ENCODE measurements around the gene CREB5. TPM values are rescaled to one million over a fixed set of nuclear protein-coding genes. Genes with fewer than 3 reads are reported as not detected.

Gene CREB5
- total RNA-seq, 4 donors from 2014 or later = 11.9 to 25.3 (median 14.4) TPM

DNA sequence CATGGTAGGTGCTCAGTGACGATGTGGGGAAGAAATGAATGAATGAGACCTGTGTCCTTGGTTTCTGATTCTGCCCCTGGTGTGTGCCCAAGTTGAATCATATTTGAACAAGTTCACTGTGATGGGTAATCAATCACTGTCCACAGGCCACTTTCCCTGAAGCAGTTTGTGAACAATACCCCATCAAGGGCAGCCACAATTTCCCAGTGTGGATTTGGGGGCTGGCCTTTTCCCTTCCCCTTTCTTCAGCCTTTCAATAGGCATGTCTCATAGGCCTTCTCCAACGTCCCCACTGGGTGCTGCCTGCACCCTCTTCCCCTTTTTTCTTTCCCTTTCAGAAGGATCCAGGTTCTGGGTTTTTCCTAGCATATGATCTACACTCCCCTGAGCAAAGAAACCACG, 64.7 kb downstream of the CREB5 start:
- TF ChIP-seq, protein P1, sequence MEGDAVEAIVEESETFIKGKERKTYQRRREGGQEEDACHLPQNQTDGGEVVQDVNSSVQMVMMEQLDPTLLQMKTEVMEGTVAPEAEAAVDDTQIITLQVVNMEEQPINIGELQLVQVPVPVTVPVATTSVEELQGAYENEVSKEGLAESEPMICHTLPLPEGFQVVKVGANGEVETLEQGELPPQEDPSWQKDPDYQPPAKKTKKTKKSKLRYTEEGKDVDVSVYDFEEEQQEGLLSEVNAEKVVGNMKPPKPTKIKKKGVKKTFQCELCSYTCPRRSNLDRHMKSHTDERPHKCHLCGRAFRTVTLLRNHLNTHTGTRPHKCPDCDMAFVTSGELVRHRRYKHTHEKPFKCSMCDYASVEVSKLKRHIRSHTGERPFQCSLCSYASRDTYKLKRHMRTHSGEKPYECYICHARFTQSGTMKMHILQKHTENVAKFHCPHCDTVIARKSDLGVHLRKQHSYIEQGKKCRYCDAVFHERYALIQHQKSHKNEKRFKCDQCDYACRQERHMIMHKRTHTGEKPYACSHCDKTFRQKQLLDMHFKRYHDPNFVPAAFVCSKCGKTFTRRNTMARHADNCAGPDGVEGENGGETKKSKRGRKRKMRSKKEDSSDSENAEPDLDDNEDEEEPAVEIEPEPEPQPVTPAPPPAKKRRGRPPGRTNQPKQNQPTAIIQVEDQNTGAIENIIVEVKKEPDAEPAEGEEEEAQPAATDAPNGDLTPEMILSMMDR (IDR thresholded peaks at IDR 0.05; ENCODE audit: low read depth) = no peak

DNA sequence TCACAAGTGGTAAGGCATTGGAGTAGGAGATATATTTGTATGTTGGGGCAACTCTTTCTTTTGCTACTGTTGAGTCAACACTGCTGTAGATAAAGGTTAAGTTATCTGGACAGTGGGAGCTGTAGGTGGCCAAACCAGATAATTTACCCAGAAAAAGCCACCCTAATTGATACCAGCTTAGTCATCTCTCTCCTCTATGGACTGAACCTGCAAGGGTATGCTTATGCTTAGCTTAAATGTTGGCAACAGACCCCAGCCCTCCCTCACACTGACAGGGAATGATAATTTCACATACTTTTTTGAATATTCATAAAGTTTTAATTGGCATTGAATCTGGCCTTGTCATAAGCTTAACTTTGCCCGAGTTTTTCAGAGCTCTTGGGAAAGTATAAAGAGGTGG, 66.3 kb downstream of the CREB5 start:
- TF ChIP-seq, protein P1 (IDR thresholded peaks at IDR 0.05; ENCODE audit: low read depth) = no peak

DNA sequence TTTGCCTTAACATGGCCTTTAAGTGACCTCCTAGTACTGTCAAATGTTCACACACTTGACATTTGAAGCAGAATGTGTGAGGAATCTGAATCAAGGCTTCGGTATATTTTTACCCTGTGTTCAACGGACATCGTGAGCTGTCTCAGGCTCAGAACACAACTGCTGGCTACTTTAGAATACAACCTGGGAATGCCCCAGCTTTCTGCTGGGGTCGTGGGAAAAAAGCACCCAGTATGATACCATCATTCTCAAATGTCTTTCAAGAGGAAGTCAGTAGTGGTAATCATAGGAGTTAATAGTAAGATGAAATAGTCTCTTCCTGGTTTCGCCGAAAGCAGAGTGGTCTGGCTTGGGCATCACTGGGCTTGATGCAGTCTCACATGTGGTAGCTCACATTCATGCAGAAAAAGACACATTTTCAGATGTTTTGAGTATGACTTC, 67.2 kb downstream of the CREB5 start:
- TF ChIP-seq, protein P1 (IDR thresholded peaks at IDR 0.05; ENCODE audit: low read depth) = no peak

DNA sequence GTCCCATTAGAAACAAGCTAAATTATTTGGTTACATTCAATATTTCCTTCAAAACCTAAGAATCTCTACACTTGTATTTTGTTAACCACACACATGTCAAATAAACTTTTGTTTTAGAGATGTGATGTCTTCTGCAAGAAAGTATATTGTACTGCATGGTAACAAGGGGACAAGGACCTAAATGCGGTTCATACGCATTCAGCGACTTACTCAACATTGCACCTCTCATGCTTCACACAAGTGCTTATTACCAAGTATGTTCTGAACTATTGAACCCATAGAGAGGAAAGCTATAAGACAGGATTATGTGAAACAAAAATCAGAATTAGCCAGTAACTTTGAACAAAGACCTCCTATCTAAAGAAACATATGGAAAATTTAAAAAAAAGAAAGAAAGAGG, 68.3 kb downstream of the CREB5 start:
- TF ChIP-seq, protein P1 (IDR thresholded peaks at IDR 0.05; ENCODE audit: low read depth) = no peak

DNA sequence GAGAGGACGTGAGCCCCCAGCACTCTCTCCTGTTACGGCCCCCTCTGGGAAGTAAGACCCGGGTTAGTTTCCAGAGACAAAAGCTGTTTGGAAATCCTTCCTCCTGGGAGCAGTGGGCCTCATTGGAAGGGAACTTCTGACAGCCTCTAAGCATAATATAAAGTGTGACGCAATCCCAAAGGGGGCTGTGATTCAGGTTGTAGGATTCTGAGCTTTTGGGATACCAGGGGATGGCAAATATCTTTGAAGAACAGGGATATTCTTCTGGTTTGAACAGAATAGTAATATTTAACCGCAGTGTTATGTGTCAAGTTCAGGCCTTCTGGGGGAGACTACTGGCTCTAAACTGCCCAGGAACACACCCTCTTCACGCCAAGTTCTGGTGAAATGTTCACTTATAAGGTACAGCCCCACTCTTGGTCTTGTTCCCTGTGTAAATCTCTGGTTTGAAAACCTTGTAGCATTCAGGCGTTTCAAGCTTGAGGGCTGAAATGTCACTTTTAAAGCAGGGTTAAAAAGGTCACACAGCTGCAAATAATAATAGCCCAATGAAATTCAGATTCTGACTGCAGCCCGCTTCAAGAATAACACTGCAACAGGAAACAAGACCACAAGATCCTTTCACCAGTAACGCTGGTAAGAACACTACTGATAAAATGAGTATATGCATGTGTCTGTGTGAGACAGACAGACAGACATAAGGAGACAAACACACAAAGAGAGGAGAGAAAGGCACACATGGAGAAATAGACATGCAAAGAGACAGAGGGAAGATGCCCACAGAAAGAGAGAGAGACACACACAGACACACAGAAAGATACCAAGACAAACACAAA, 69.0 kb downstream of the CREB5 start:
- TF ChIP-seq, protein P1 (IDR thresholded peaks at IDR 0.05; ENCODE audit: low read depth) = no peak

DNA sequence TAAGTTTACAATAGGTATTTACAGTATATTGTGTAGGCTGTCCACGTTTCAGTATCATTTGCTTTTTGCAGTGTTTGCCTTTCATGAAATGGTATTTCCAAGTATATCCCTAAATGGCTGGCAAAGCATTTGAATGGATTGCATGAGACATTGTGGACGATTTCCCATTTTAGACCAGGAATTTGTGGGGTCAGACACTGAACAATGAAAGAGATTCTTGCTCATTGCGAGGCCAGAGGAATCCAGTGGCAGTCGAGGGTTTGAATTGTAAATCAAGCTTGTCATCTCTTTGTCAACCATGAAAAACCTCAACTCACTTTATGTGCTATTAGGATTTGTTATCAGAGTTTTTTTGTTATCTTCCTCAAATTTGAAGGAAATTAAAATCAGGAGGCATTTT, 70.8 kb downstream of the CREB5 start:
- TF ChIP-seq, protein P1 (IDR thresholded peaks at IDR 0.05; ENCODE audit: low read depth) = no peak

DNA sequence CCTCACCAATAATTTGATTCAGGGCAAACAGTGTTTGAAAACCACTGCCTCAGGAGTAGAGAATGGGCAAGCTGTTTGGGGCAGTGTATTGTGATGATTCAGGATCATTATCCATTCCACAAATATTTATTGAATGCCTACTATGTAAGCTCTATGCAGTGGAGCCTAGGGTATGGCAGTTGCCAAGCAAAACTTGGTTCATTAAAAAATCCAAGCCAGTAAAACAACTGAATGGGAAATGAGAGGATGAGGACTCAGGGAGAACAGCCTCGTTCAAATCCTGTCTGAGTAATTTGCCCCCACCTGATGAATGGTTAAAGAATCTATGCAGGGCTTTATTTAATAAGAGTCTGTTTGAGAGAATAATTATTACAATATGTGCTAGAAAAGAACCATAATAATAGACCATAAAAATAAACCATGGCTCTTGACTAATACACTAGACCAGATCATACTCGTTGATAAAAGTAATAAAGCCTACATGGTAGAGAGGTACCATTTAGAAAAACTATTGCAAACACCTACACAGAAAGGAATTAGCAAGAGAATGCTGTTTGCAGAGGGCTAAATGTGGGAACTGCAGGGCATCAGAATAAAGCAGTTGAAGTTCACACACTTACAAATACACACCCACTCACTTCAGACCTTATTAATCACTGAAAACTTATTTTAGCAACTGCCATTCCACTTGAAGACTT, 71.7 kb downstream of the CREB5 start:
- TF ChIP-seq, protein P1 (IDR thresholded peaks at IDR 0.05; ENCODE audit: low read depth) = no peak

Data from subcutaneous adipose tissue (tissue), 4 donors.